Hepatic stellate cell (primary cell): ENCODE measurements around the gene GALP.
A peak's percentile ranks its signal among the peaks of the same experiment; 100 is the strongest.
"Not testable (repeated sequence)": the region's sequence is repeated elsewhere in the genome, so short reads cannot be mapped to it uniquely, and the experiment has no call there.

Experiments used
- DNase-seq: peaks from one replicate; pipeline ENCODE4 v3.0.0; 2011; ENCODE audit warnings: low spot score

The GALP gene

DNA sequence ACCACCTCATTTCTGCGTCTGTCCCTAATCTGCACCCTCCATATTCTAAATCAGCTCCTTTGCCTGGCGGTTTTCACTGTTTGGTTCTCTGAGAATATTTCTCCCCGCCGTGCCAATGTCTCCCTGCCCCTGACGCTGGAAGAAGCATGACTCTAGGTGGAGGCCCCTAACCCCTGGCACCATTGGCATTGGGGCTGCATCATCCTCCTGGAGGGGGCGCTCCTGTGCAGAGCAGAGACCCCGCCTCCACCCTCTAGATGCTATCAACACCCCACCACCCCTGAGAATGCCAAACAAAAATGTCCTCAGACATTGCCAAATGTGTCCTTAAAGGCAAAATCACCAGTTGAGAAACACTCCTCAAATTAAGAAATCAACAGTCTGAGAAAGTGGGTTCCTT is 15.3 kb downstream of the GALP start:
- DNase-seq: no peak

DNA sequence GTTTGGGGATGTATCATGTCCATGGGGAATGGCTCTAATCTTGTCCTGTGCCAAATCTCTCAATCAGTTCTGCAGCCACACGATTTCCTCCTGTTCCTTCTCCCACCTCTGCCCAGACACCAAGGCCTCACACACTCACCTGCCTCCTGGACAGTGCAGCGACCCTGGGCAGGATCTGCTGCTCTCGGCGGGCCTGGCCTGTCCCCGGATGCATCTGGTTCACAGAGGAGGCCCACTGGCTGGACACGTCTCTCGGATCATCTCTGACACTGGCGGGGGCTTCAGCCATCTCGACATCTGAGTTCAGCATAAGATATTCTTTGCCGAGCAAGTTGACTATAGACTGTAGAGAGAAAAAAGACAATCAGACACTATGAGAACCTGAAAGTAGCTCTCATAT is 15.9 kb downstream of the GALP start:
- no peak for DNase-seq

DNA sequence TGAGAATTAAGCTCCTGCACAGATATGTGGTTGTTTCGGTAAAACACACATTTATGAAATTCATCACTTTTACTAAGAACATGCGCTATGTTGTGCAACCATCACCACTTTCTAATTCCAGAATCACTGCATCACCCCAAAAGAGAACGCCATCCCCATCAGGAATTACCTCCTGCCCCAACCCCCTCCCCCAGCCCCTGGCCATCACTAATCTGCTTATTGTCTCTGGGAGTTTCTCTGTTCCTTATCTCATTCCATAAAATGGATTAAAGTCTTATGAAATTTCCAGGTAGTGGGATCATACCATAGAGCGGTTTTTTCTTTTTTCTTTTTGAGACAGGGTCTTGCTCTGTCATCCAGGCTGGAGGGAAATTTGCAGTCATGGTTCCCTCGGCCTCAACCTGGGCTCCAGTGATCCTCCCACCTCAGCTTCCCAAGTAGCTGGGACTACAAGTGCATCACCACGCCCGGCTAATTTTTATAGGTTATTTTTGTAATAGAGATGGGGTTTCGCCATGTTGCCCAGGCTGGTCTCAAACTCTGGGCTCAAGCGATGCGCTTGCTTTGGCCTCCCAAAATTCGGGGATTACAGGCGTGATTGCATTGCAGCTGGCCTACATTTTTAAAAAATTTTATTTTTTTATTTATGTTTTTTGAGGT is 18.3 kb downstream of the GALP start:
- DNase-seq: no peak

DNA sequence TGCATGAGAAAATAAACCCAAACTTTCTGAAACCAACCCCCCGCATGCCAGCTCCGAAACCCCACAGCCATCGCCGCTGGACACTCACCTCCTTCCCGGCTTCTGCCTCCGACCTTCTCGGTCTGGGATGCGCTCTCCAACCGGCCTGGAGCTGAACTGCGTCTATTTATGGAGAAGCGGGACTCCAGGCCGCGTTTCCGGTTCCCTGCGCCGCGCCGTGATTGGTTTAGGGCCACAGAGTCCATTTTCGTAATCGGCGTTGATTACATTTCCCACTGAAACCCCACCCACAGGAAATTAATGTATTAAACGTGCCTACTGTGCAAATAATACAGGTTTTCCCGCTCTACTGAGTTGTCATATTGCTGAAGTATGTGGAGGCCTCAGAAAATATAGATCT is 21.8 kb downstream of the GALP start, which contains the start of gene ZSCAN5B:
Gene ZSCAN5B (minus strand): TSS at position 138 of the 400 bp plus-strand sequence. CDS start 4,731 bp downstream, outside the sequence.
- DNase-seq: not testable (repeated sequence)

DNA sequence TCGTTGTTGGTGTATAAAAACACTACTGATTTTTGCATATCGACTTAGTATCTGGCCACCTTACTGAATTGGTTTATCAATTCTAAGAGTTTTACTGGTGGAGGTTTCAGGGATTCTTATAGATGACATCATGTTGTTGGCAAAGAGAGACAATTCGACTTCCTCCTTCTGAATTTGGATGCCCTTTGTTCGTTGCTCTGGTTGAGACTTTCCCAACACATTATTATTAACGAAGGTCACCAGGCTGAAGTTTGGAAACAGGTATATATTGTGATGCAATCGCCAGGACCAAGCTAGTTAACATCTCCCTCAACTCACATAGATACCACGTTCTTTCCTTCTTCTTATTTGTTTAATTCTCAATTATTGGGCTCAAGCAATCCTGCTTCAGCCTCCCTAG is 23.9 kb downstream of the GALP start:
- DNase-seq: no peak

DNA sequence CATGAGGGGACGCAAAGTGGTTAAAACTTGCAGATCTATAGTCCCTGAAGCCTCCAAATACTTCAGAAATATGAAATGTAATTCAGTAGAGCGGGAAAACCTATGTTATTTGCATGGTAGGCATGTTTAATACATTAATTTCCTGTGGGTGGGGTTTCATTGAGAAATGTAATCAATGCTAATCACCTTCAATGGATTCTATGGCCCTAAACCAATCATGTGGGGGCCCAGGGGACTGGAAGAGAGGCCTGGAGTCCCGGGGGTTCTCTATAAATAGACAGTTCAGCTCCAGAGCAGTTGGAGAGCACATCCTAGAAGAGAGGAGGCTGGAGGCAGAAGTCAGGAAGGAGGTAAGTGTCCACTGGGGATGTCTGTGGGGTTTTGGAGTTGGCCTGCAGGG is 26.2 kb downstream of the GALP start, which contains the start of gene ZSCAN5C:
Gene ZSCAN5C (plus strand): TSS at position 301 of the 400 bp plus-strand sequence. CDS start 3,641 bp downstream, outside the sequence.
- DNase-seq: no peak

DNA sequence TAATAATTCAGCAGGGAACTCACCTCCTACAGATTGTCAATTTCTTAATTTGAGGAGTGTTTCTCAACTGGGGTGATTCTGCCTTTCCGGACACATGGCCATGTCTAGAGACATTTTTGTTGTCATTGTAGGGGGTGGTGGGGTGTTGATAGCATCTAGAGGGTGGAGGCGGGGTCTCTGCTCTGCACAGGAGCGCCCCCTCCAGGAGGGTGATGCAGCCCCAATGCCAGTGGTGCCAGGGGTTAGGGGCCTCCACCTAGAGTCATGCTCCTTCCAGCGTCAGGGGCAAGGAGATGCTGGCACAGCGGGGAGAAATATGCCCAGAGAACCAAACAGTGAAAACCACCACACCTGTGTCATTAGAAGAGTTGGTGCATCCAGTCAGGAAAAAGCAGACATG is 31.8 kb downstream of the GALP start:
- not testable (repeated sequence) for DNase-seq

DNA sequence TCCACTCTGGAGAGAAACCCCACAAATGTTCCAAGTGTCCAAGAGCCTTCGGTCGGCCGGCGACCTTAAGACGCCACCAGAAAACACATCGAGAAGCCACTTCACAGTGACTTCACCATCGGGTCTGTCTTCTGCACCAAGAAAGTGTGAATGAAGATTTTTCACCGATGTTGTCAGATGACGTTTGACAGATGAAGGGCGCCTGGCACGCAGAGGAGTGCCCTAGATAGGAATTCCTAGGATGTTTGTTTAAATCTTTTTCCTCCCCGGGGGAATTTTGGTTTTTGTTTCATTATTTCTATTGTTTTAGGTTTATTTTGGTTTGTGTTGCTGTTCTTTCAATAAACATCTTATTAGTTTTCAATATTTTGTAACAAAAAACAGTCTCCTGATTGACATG is 33.3 kb downstream of the GALP start:
- DNase-seq: no peak

DNA sequence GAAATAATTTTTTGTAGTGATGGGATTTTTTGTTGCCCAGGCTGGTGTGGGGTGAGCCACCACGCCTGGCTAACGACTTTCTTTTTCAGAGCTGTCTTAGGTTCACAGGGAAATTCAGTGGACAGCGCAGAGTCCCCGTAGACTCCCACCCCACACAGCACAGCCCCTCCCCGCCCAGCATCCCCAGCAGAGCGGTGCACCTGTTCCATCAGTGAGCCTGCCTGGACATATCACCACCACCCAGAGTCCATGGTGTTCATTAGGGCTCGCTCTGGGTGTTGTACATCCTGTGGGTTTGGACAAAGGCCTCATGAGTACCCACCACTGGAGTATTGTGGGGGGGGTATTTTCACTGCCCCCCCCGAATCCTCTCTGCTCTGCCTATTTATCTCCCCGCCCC is 34.2 kb downstream of the GALP start:
- DNase-seq: not testable (repeated sequence)

DNA sequence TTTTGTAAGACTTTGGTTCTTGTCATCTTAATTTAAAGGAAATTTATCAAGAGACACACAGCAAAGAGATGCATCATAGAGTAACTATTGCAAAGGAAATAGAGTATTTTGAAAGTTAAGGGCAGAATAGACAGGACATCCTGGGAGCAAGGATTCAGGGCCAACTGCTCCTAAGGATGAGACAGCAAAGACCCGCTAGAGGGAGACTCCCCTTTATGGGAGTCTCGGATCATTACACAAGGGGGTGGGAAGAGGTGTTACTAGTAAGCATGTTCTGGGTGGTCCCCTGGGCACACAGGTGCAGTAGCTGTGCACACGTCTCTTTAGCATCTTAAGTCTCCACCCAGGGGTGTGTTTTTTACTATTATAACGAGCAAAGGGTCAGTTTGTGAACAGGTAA is 35.9 kb downstream of the GALP start:
- no peak for DNase-seq

DNA sequence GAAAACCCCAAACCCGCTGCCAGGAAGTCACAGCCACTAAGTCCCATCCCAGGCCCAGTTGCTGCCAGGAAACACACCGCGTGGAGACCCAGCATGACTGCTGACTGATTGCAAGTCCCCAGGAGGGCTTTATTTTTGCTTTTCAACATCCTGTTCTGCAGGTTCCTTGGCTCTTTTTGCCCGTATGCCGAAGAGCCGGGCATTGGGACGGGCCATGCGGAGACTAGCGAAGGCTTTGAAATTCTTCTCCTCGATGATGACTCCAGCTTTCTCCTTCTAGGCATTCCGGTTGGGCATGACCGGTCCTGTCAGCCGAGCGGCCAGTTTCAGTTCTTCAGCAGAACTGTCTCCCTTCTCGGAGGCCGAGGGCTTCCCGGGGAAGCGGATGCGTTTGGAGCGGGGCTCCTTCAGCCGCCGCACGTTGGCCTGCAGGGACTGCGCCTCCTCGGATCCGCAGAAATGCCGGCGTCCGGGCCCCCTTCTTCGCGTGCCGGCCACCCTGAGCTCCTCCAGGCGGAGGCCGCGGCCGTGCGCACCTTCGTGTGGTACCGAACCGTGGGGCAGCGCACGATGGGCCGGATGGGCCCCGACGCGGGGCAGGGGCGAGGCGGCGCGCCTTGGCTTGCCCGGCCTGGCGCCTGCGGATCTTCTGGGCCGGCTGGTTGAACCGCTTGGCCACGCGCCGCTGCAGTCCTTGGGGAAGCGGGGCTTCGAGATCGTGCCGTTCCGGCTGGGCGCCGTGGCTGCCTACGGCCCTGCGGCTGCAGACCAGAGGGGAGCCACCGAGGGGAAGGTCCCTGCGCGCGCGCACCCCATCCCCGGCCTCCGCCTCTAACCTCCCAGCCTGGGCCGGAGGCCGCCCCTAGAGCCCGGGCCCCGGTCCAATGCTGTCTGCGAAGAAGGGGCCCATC is 41.5 kb downstream of the GALP start:
- peak; percentile 26 for DNase-seq

DNA sequence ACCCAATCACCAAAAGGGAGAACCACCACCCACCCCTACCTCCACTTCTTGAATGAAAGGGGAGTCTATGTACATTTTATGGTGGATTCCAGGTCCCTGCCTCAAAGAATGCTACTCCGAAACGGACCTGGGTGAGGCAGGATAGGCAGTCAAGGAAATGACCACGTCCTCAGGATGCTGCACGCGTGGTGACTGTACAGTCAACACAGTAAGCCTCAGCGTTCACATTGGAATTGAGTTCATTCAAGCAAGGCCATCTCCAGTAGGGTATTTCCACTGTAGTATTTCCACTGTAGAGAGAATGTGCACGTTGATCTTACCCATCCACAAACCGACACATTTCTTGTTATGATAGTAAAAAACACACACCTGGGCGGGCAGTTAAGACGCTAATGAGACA is 43.2 kb downstream of the GALP start:
- DNase-seq: no peak

DNA sequence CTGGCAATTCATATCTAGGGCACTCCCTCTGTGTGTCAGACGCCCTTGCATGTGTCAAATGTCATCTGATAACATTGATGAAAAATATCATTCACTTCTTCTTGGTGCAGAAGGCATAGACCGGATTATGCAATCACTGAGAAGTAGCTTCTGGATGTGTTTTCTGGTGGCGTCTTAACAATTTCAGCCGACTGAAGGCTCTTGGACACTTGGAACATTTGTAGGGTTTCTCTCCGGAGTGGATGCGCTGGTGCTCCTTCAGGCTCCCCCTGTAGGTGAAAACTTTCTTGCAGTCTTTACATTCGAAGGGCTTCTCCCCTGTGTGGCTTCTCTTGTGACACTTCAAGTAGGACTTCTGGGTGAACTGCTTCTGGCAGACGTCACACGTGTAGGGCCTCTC is 45.6 kb downstream of the GALP start:
- not testable (repeated sequence) for DNase-seq

DNA sequence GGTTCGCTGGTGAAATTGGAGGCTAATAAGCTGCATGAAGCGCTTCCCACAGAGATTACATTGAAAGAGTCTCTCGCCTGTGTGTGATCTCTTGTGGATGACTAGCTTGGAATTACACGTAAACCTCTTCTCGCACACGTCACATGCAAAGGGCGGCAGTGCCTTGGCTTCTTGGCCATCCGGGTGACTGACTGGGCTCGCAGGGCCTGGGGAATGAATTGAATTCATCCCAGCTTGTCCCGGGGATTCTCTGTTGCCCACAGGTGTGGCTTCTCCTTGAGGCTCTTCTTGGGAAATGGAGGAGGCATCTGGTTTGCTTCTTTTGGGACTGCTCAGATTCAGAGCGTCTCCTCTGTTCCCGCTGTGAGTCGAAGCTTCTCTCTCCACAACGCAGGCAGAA is 46.0 kb downstream of the GALP start:
- DNase-seq: no peak

DNA sequence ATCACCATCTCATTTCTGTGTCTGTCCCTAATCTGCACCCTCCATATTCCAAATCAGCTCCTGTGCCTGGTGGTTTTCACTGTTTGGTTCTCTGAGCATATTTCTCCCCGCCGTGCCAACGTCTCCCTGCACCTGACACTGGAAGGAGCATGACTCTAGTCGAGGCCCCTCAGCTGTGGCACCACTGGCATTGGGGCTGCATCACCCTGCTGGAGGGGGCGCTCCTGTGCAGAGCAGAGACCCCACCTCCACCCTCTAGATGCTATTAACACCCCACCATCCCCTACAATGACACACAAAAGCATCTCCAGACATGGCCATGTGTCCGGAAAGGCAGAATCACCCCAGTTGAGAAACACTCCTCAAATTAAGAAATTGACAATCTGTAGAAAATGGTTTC is 47.1 kb downstream of the GALP start:
- no peak for DNase-seq

DNA sequence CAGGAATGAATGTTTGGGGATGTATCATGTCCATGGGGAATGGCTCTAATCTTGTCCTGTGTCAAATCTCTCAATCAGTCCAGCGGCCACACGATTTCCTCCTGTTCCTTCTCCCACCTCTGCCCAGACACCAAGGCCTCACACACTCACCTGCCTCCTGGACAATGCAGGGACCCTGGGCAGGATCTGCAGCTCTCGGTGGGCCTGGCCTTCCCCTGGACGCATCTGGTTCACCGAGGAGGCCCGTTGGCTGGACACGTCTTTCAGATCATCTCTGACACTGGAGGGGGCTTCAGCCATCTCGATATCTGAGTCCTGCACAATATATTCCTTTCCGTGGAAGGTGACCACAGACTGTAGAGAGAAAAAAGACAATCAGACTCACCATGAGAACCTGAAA is 47.7 kb downstream of the GALP start:
- DNase-seq: no peak
